ENCODE data around the gene RHBDF1. TPM values are rescaled to one million over a fixed set of nuclear protein-coding genes. Genes with fewer than 3 reads are reported as not detected.

The RHBDF1 gene
- polyA plus RNA-seq, 2 donors, result 36.6 to 56.0 TPM

Other genes with a start within 250 kb of the RHBDF1 start
- 10 to 100 TPM in 1 of 2 donors, 1 to 10 TPM in 1; 4.3 to 11.4 TPM for gene POLR3K, start 19.0 kb downstream of the RHBDF1 start, polyA plus RNA-seq
- 10 to 100 TPM; 18.1 to 25.6 TPM for gene SNRNP25, start 18.8 kb downstream of the RHBDF1 start, polyA plus RNA-seq
- gene MPG, start 5.6 kb upstream of the RHBDF1 start, polyA plus RNA-seq, result 10 to 100 TPM; 42.3 to 45.3 TPM
- 10 to 100 TPM in 1 of 2 donors, 1 to 10 TPM in 1; 9.6 to 14.0 TPM for gene NPRL3, start 66.0 kb upstream of the RHBDF1 start, polyA plus RNA-seq
- gene HBZ, start 80.0 kb upstream of the RHBDF1 start, polyA plus RNA-seq, result not detected
- not detected for gene HBM, start 93.3 kb upstream of the RHBDF1 start, polyA plus RNA-seq
- 1 to 10 TPM in 1 of 2 donors, under 1 TPM in 1; 0.49 to 1.4 TPM for gene HBA2, start 100.2 kb upstream of the RHBDF1 start, polyA plus RNA-seq
- gene HBA1, start 104.0 kb upstream of the RHBDF1 start, polyA plus RNA-seq, result under 1 TPM; 0.47 to 0.55 TPM
- not detected for gene HBQ1, start 107.8 kb upstream of the RHBDF1 start, polyA plus RNA-seq
- gene LUC7L, start 156.8 kb upstream of the RHBDF1 start, polyA plus RNA-seq, result 100 to 1,000 TPM in 1 of 2 donors, 10 to 100 TPM in 1; 37.0 to 102 TPM
- 10 to 100 TPM; 35.9 to 39.6 TPM for gene FAM234A, start 162.2 kb upstream of the RHBDF1 start, polyA plus RNA-seq
- 1 to 10 TPM; 6.3 to 7.9 TPM for gene RGS11, start 203.3 kb upstream of the RHBDF1 start, polyA plus RNA-seq
- gene ARHGDIG, start 208.0 kb upstream of the RHBDF1 start, polyA plus RNA-seq, result under 1 TPM; 0.24 to 0.33 TPM
- under 1 TPM; 0.27 to 0.53 TPM for gene PDIA2, start 210.5 kb upstream of the RHBDF1 start, polyA plus RNA-seq

All from esophagus (tissue), 2 donors.